Spleen (tissue), 7 donors: ENCODE results near the gene NFE2L1.

Source experiments
- POLR2A ChIP-seq, 3 donors: fragments of 450-650 bp; IDR thresholded peaks; one replicate each; pipeline ENCODE4 v1.5.1; 2017; ENCODE audit warnings: antibody characterized with exemption in 3 of 3, mild to moderate bottlenecking in 1 of 3
- POLR2AphosphoS5 ChIP-seq, 3 donors: sonication (generic); formaldehyde crosslinking; IDR thresholded peaks; one replicate each; pipeline ENCODE4 v1.5.1; 2017; ENCODE audit warnings: antibody characterized with exemption in 3 of 3
- TF ChIP-seq, protein P1 (sequence below), 11 experiments: fragments of 200-600 bp in 7 of 11; fragments of 450-650 bp in 4 of 11; sonication (generic) in 4 of 11; IDR thresholded peaks in 8 of 11; conservative IDR thresholded peaks in 3 of 11; 1 replicate in 7 of 11; 2 replicates in 4 of 11; pipeline versions ENCODE4 v1.4.0 to v1.8.0; 2016 to 2021; ENCODE audit warnings: antibody characterized with exemption in 11 of 11, inconsistent platforms in 4 of 11, mild to moderate bottlenecking in 1 of 11
- donor health status: DM: no; HTN: no; CAD: no; lungs with moderate emphysema.
- donor health status: DM: no; HTN: no; CAD: no.
- donor health status: DM: no; HTN: no; CAD: no.

DNA sequence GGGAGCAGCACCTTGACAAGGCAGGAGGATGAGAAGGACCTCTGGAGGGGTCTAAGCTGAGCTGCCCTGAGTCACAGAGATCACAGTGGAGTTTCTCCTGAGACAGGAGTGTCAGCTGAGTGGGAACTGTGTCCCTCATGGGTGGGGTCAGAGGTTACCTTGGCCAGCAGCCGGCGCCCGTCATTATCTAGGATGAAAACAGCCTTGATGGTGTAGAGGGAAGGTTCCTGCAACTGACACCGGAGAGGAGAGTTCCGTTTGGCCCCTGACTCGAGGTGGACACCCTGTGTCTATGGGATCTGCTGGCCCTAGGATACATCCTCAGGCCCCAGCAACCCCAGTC lies 11.5 kb upstream of the NFE2L1 start:
- TF ChIP-seq, protein P1, sequence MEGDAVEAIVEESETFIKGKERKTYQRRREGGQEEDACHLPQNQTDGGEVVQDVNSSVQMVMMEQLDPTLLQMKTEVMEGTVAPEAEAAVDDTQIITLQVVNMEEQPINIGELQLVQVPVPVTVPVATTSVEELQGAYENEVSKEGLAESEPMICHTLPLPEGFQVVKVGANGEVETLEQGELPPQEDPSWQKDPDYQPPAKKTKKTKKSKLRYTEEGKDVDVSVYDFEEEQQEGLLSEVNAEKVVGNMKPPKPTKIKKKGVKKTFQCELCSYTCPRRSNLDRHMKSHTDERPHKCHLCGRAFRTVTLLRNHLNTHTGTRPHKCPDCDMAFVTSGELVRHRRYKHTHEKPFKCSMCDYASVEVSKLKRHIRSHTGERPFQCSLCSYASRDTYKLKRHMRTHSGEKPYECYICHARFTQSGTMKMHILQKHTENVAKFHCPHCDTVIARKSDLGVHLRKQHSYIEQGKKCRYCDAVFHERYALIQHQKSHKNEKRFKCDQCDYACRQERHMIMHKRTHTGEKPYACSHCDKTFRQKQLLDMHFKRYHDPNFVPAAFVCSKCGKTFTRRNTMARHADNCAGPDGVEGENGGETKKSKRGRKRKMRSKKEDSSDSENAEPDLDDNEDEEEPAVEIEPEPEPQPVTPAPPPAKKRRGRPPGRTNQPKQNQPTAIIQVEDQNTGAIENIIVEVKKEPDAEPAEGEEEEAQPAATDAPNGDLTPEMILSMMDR (IDR thresholded peaks at IDR 0.05 in 8 of 11, conservative IDR thresholded peaks at IDR 0.05 in 3 of 11) = no peak
- TF ChIP-seq POLR2A (IDR thresholded peaks at IDR 0.05) (no peak), POLR2AphosphoS5 (IDR thresholded peaks at IDR 0.05) (no peak)
